Gastrocnemius medialis (tissue), 4 donors: ENCODE measurements around the gene PRKCZ. TPM values are rescaled to one million over a fixed set of nuclear protein-coding genes. Genes with fewer than 3 reads are reported as not detected.

Source experiments
- ATAC-seq, 2 donors: fragments of 150-250 bp; one replicate each; pipeline ENCODE4 v1.9.1; 2016
- DNase-seq, 2 donors: peaks; one replicate each; pipeline ENCODE4 v3.0.0-alpha.2; 2019
- H3K27ac ChIP-seq, 4 donors: fragments of 200-600 bp; sonication (generic); 1 replicate in 1 of 4; 2 replicates in 3 of 4; pipeline ENCODE4 v1.5.1; 2016 to 2018; ENCODE audit warnings: mild to moderate bottlenecking in 2 of 4, moderate library complexity in 1 of 4
- H3K27me3 ChIP-seq, 3 donors: fragments of 200-600 bp; sonication (generic) in 2 of 3; 1 replicate in 1 of 3; 2 replicates in 2 of 3; pipeline versions ENCODE4 v1.5.1 to v1.6.0; 2016 to 2019; ENCODE audit warnings: mild to moderate bottlenecking in 1 of 3, moderate library complexity in 1 of 3
- H3K36me3 ChIP-seq, 2 donors: fragments of 200-600 bp; sonication (generic) in 1 of 2; one replicate each; pipeline ENCODE4 v1.5.1; 2017 to 2018
- H3K4me1 ChIP-seq, 2 donors: fragments of 200-600 bp; sonication (generic) in 1 of 2; one replicate each; pipeline ENCODE4 v1.5.1; 2016 to 2017; ENCODE audit warnings: mild to moderate bottlenecking in 2 of 2
- H3K4me3 ChIP-seq, 4 donors: fragments of 200-600 bp; sonication (generic) in 3 of 4; 1 replicate in 1 of 4; 2 replicates in 3 of 4; pipeline ENCODE4 v1.5.1; 2016 to 2019; ENCODE audit warnings: mild to moderate bottlenecking in 2 of 4
- H3K9me3 ChIP-seq, 3 donors: fragments of 200-600 bp; sonication (generic) in 2 of 3; 1 replicate in 1 of 3; 2 replicates in 2 of 3; pipeline ENCODE4 v1.5.1; 2016 to 2019
- CTCF ChIP-seq, 5 experiments: fragments of 450-650 bp in 3 of 5; fragments of 200-600 bp in 2 of 5; sonication (generic) in 2 of 5; IDR thresholded peaks in 4 of 5; conservative IDR thresholded peaks in 1 of 5; 1 replicate in 4 of 5; 2 replicates in 1 of 5; pipeline ENCODE4 v1.5.1; 2016 to 2019; ENCODE audit warnings: antibody characterized with exemption in 5 of 5, mild to moderate bottlenecking in 3 of 5, moderate library complexity in 3 of 5
- POLR2A ChIP-seq, 2 donors: fragments of 450-650 bp; IDR thresholded peaks; one replicate each; pipeline ENCODE4 v1.6.1; 2017; ENCODE audit warnings: antibody characterized with exemption in 2 of 2, mild to moderate bottlenecking in 2 of 2, moderate library complexity in 2 of 2
- in situ Hi-C, 4 donors: fragments of 200-750 bp; cut with MboI; loops; one replicate each; pipeline versions ENCODE4 v1.15.0 to v1.8.0; 2017; ENCODE audit warnings: low sequenced_read_pairs in 4 of 4
- intact Hi-C: fragments of 100-400 bp; cut with DNase I; formaldehyde crosslinking; loops from one replicate; pipeline ENCODE4 v1.15.1; 2023; ENCODE audit warnings: low total_unique reads
- total RNA-seq, 4 donors: library from RNA; depleted of rRNA; stranded (reverse); fragments of >200 nt; gene quantifications; one replicate each; pipeline versions ENCODE4 v1.1.0 to v1.2.3, GENCODE V29; 2016

Gene PRKCZ
- total RNA-seq, 4 donors from 2014 or later, result 0.16 to 0.87 TPM; not detected in 2

GRCh38 chr1:2127187-2128145 lies 77.3 kb downstream of the PRKCZ start:
- DNase-seq (no peak), ATAC-seq (no peak)
- in situ Hi-C loops, result no loop called here
- H3K4me1 ChIP-seq, result peaks cover 0 to 2% of the 10 kb centered on the region in 2 donors
- TF ChIP-seq POLR2A (IDR thresholded peaks at IDR 0.05), result no peak
- no peak for TF ChIP-seq CTCF (IDR thresholded peaks at IDR 0.05 in 4 of 5, conservative IDR thresholded peaks at IDR 0.05 in 1 of 5)
- no peak overlapping the region for H3K4me3 ChIP-seq
- no peaks in the 10 kb centered on the region for H3K9me3 ChIP-seq
- no peaks in the 10 kb centered on the region for H3K36me3 ChIP-seq
- H3K27ac ChIP-seq, result no peak overlapping the region
- H3K27me3 ChIP-seq, result peaks cover 29 to 63% (median 39%) of the 10 kb centered on the region in 3 donors
- intact Hi-C loops, result no loop called here

- no peak for TF ChIP-seq POLR2A (IDR thresholded peaks at IDR 0.05)
- TF ChIP-seq CTCF (IDR thresholded peaks at IDR 0.05 in 4 of 5, conservative IDR thresholded peaks at IDR 0.05 in 1 of 5), result no peak
- H3K9me3 ChIP-seq, result no peaks in the 10 kb centered on the region
- DNase-seq (no peak), ATAC-seq (no peak)
- H3K4me1 ChIP-seq, result peaks cover 0 to 9% of the 10 kb centered on the region in 2 donors
- H3K27me3 ChIP-seq, result peaks cover 29 to 71% (median 39%) of the 10 kb centered on the region in 3 donors
- no peak overlapping the region for H3K27ac ChIP-seq
- intact Hi-C loops, result no loop called here
- no peaks in the 10 kb centered on the region for H3K36me3 ChIP-seq
- H3K4me3 ChIP-seq, result no peak overlapping the region
- in situ Hi-C loops, result no loop called here
These were observed 78.1 kb downstream of the PRKCZ start for GRCh38 chr1:2128189-2128901.

GRCh38 chr1:2129256-2129943 lies 79.2 kb downstream of the PRKCZ start:
- H3K27me3 ChIP-seq, result peaks cover 35 to 79% (median 39%) of the 10 kb centered on the region in 3 donors
- in situ Hi-C loops (no loop called here), intact Hi-C loops (no loop called here)
- H3K4me3 ChIP-seq, result no peak overlapping the region
- no peak overlapping the region for H3K27ac ChIP-seq
- peaks cover 0 to 13% of the 10 kb centered on the region in 2 donors for H3K4me1 ChIP-seq
- TF ChIP-seq POLR2A (IDR thresholded peaks at IDR 0.05), result no peak
- no peak for TF ChIP-seq CTCF (IDR thresholded peaks at IDR 0.05 in 4 of 5, conservative IDR thresholded peaks at IDR 0.05 in 1 of 5)
- no peaks in the 10 kb centered on the region for H3K36me3 ChIP-seq
- ATAC-seq (no peak), DNase-seq (no peak)
- H3K9me3 ChIP-seq, result no peaks in the 10 kb centered on the region

GRCh38 chr1:2130156-2130555 lies 79.9 kb downstream of the PRKCZ start:
- DNase-seq (no peak), ATAC-seq (no peak)
- Histone ChIP-seq H3K36me3 (no peaks in the 10 kb centered on the region), H3K27me3 (peaks cover 37 to 79% (median 39%) of the 10 kb centered on the region in 3 donors), H3K4me3 (no peak overlapping the region), H3K4me1 (peaks cover 0 to 13% of the 10 kb centered on the region in 2 donors), H3K27ac (no peak overlapping the region), H3K9me3 (no peaks in the 10 kb centered on the region)
- in situ Hi-C loops (no loop called here), intact Hi-C loops (loop anchor here (5.0 kb wide), 1 partner anchor 252 kb away; no protein-coding TSS in a partner anchor)
- TF ChIP-seq POLR2A (IDR thresholded peaks at IDR 0.05) (no peak), CTCF (IDR thresholded peaks at IDR 0.05 in 4 of 5, conservative IDR thresholded peaks at IDR 0.05 in 1 of 5) (no peak)
